ENCODE data around the gene TBL1XR1.
A peak's percentile ranks its signal among the peaks of the same experiment; 100 is the strongest.
"Not testable (repeated sequence)": the region's sequence is repeated elsewhere in the genome, so short reads cannot be mapped to it uniquely, and the experiment has no call there.

TBL1XR1 gene

DNA sequence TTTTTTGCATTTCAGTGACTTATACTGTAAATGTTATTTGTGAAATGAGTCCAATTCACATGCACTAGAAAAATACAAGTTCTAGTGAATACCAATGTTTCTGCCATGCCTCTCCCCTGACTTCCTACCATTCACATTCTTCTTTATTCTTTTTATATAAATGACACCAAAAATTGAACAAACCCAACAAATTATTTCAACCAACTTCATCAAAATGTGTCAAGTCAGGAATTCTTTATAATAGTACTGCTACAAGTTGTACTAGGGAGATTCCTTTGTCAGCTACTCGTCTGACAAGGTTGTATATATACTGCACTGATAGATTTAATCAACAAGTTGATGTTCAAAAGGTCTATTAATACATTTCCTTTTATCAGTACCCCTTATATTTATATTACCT, 3.0 kb downstream of the TBL1XR1 start:
- Histone ChIP-seq H3K9me3 (ENCODE audit: control insufficient read depth in 2 of 2, low read length in 2 of 2) (no peaks in the 10 kb centered on the region), H3K9ac (ENCODE audit: low read length in 2 of 2) (no peak overlapping the region), H3K27ac (ENCODE audit: low read length) (no peak overlapping the region), H3K27me3 (ENCODE audit: control insufficient read depth in 1 of 2, insufficient read depth in 2 of 2, low read length in 2 of 2) (no peaks in the 10 kb centered on the region), H3K4me1 (ENCODE audit: control insufficient read depth, insufficient read depth, low read length) (peaks cover 13% of the 10 kb centered on the region), H3K36me3 (ENCODE audit: control insufficient read depth in 2 of 2, insufficient read depth in 2 of 2, low read length in 2 of 2) (no peaks in the 10 kb centered on the region), H3K4me3 (ENCODE audit: low read length in 2 of 2) (no peak overlapping the region)

DNA sequence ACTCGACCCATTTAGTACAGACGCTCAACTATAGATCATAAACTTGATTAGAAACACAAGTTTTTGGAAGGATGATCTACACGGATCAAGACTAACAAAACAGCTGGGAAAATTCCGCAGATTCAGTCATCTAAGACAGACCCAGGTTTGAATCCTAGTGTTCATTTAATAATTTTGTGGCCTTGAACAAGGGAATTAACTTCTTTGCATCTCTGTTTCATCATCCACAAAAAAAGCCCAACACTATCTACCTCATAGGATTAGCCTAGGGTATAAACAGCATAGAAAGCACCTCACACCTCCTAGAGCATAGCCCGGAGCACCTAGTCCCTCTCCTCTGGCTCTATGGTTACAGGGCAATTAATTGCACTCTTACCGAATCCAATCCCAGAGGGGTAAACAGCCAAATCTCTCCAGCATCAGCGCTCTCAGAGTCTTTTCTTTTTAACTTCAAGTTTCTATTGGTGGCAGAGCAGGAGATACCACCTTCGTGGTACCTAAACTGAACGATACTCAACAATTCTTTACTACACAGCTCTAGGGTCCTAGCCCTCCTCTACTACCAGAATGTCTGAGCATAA, 3.5 kb downstream of the TBL1XR1 start:
- Histone ChIP-seq H3K27me3 (ENCODE audit: control insufficient read depth in 1 of 2, insufficient read depth in 2 of 2, low read length in 2 of 2) (no peaks in the 10 kb centered on the region), H3K36me3 (ENCODE audit: control insufficient read depth in 2 of 2, insufficient read depth in 2 of 2, low read length in 2 of 2) (no peaks in the 10 kb centered on the region), H3K9me3 (ENCODE audit: control insufficient read depth in 2 of 2, low read length in 2 of 2) (no peaks in the 10 kb centered on the region), H3K27ac (ENCODE audit: low read length) (peak overlapping the region; percentile 24), H3K4me3 (ENCODE audit: low read length in 2 of 2) (no peak overlapping the region), H3K9ac (ENCODE audit: low read length in 2 of 2) (no peak overlapping the region), H3K4me1 (ENCODE audit: control insufficient read depth, insufficient read depth, low read length) (peaks cover 9% of the 10 kb centered on the region)

DNA sequence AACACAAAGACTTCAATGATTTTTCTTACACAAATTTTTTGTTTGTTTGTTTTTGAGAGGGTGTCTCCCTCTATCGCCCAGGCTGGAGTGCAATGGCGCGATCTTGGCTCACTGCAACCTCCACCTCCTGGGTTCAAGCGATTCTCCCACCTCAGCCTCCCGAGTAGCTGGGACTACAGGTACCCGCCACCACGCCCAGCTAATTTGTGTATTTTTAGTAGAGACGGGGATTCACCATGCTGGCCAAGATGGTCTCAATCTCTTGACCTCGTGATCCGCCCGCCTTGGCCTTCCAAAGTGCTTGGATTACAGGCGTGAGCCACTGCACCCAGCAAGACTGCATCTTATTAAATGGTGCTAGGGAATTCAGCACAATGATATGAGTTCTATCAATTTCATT, 4.0 kb downstream of the TBL1XR1 start:
- not testable (repeated sequence) for H3K4me1 ChIP-seq (ENCODE audit: control insufficient read depth, insufficient read depth, low read length); H3K9me3 ChIP-seq (ENCODE audit: control insufficient read depth in 2 of 2, low read length in 2 of 2); H3K27ac ChIP-seq (ENCODE audit: low read length); H3K27me3 ChIP-seq (ENCODE audit: control insufficient read depth in 1 of 2, insufficient read depth in 2 of 2, low read length in 2 of 2); H3K9ac ChIP-seq (ENCODE audit: low read length in 2 of 2); H3K36me3 ChIP-seq (ENCODE audit: control insufficient read depth in 2 of 2, insufficient read depth in 2 of 2, low read length in 2 of 2); H3K4me3 ChIP-seq (ENCODE audit: low read length in 2 of 2)

- Histone ChIP-seq H3K27me3 (ENCODE audit: control insufficient read depth in 1 of 2, insufficient read depth in 2 of 2, low read length in 2 of 2) (no peaks in the 10 kb centered on the region), H3K27ac (ENCODE audit: low read length) (peak overlapping the region; percentile 61), H3K9ac (ENCODE audit: low read length in 2 of 2) (no peak overlapping the region), H3K9me3 (ENCODE audit: control insufficient read depth in 2 of 2, low read length in 2 of 2) (no peaks in the 10 kb centered on the region), H3K4me1 (ENCODE audit: control insufficient read depth, insufficient read depth, low read length) (peaks cover 3% of the 10 kb centered on the region), H3K36me3 (ENCODE audit: control insufficient read depth in 2 of 2, insufficient read depth in 2 of 2, low read length in 2 of 2) (no peaks in the 10 kb centered on the region), H3K4me3 (ENCODE audit: low read length in 2 of 2) (no peak overlapping the region)
These were observed 6.3 kb downstream of the TBL1XR1 start for GRCh38 chr3:177190756-177191681.

DNA sequence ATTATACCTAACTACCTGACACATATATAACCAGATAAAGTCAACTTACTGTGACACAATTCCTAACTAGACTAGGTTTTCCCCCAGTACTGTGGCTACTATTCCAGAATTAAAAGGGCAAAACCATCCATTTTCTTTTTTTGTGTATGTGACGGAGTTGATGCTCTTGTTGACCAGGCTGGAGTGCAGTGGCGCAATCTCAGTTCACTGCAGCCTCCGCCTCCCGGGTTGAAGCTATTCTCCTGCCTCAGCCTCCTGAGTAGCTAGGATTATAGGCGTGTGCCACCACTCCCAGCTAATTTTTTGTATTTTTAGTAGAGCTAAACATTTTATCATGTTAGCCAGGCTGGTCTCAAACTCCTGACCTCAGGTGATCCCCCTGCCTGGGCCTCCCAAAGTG, 7.1 kb downstream of the TBL1XR1 start:
- peak overlapping the region; percentile 61 for H3K27ac ChIP-seq (ENCODE audit: low read length)
- not testable (repeated sequence) for H3K27me3 ChIP-seq (ENCODE audit: control insufficient read depth in 1 of 2, insufficient read depth in 2 of 2, low read length in 2 of 2); H3K9me3 ChIP-seq (ENCODE audit: control insufficient read depth in 2 of 2, low read length in 2 of 2); H3K9ac ChIP-seq (ENCODE audit: low read length in 2 of 2); H3K4me1 ChIP-seq (ENCODE audit: control insufficient read depth, insufficient read depth, low read length); H3K36me3 ChIP-seq (ENCODE audit: control insufficient read depth in 2 of 2, insufficient read depth in 2 of 2, low read length in 2 of 2); H3K4me3 ChIP-seq (ENCODE audit: low read length in 2 of 2)

DNA sequence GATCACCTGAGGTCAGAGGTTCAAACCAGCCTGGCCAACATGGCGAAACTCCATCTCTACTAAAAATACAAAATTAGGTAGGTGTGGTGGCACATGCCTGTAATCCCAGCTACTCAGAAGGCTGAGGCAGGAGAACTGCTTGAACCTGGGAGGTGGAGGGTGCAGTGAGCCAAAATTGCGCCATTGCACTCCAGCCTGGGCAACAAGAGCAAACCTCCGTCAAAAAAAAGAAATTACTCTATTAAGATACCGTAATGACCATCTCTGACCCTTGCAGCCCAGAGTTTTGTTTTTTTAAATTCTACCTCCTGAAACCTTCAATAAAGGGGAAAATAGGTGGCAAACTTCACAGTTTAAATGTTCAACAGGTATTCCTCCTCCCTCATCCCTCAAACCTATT, 9.0 kb downstream of the TBL1XR1 start:
- H3K4me3 ChIP-seq (ENCODE audit: low read length in 2 of 2); H3K36me3 ChIP-seq (ENCODE audit: control insufficient read depth in 2 of 2, insufficient read depth in 2 of 2, low read length in 2 of 2); H3K27me3 ChIP-seq (ENCODE audit: control insufficient read depth in 1 of 2, insufficient read depth in 2 of 2, low read length in 2 of 2); H3K9ac ChIP-seq (ENCODE audit: low read length in 2 of 2); H3K9me3 ChIP-seq (ENCODE audit: control insufficient read depth in 2 of 2, low read length in 2 of 2); H3K4me1 ChIP-seq (ENCODE audit: control insufficient read depth, insufficient read depth, low read length): not testable (repeated sequence)
- peak overlapping the region; percentile 3 for H3K27ac ChIP-seq (ENCODE audit: low read length)

DNA sequence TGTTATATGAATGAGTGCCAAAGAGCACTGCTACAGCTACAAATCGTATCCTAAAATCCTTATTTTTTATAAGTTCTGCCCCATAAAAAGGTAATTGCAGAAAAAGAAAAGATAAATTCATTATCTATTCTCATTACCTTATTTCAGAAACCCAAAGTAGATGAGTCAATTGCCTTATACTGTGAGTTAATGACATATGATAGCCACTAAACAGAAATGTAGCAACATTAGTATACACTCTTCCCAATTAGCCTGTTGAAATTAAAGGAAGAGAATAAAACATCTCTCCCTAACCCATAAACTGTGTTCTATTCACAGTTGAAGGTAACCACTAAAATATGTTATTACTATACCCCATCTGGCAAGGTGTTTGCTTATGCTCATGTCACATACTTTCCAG, 11.0 kb downstream of the TBL1XR1 start:
- H3K27me3 ChIP-seq (ENCODE audit: control insufficient read depth in 1 of 2, insufficient read depth in 2 of 2, low read length in 2 of 2): no peaks in the 10 kb centered on the region
- H3K4me3 ChIP-seq (ENCODE audit: low read length in 2 of 2): no peak overlapping the region
- peaks cover 9% of the 10 kb centered on the region for H3K4me1 ChIP-seq (ENCODE audit: control insufficient read depth, insufficient read depth, low read length)
- H3K36me3 ChIP-seq (ENCODE audit: control insufficient read depth in 2 of 2, insufficient read depth in 2 of 2, low read length in 2 of 2): no peaks in the 10 kb centered on the region
- H3K27ac ChIP-seq (ENCODE audit: low read length): no peak overlapping the region
- no peak overlapping the region for H3K9ac ChIP-seq (ENCODE audit: low read length in 2 of 2)
- H3K9me3 ChIP-seq (ENCODE audit: control insufficient read depth in 2 of 2, low read length in 2 of 2): no peaks in the 10 kb centered on the region

DNA sequence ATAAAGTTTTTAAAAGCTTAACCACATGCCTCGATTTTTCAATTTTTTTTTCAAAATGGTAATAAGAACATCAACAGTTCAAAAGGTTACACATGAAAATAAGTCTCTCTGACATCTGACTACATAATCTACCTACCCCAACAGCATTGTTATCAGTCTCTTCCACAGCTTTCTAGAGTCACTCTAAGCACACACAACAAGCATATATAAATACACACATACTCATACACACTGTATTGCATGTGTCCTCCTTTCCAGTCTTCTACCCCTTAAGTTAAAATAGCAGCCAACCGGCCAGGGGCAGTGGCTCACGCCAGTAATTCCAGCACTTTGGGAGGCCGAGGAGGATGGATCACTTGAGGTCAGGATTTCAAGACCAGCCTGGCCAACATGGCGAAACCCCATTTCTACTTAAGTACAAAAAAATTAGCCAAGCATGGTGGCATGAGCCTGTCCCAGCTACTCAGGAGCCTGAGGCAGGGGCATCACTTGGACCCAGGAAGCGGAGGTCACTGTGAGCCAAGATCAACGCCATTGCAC, 12.2 kb downstream of the TBL1XR1 start:
- H3K4me1 ChIP-seq (ENCODE audit: control insufficient read depth, insufficient read depth, low read length): peaks cover 9% of the 10 kb centered on the region
- H3K9me3 ChIP-seq (ENCODE audit: control insufficient read depth in 2 of 2, low read length in 2 of 2): no peaks in the 10 kb centered on the region
- H3K27me3 ChIP-seq (ENCODE audit: control insufficient read depth in 1 of 2, insufficient read depth in 2 of 2, low read length in 2 of 2): no peaks in the 10 kb centered on the region
- H3K4me3 ChIP-seq (ENCODE audit: low read length in 2 of 2): no peak overlapping the region
- no peak overlapping the region for H3K9ac ChIP-seq (ENCODE audit: low read length in 2 of 2)
- no peaks in the 10 kb centered on the region for H3K36me3 ChIP-seq (ENCODE audit: control insufficient read depth in 2 of 2, insufficient read depth in 2 of 2, low read length in 2 of 2)
- no peak overlapping the region for H3K27ac ChIP-seq (ENCODE audit: low read length)

GRCh38 chr3:177184602-177185001, 12.7 kb downstream of the TBL1XR1 start:
- H3K36me3 ChIP-seq (ENCODE audit: control insufficient read depth in 2 of 2, insufficient read depth in 2 of 2, low read length in 2 of 2); H3K4me1 ChIP-seq (ENCODE audit: control insufficient read depth, insufficient read depth, low read length); H3K27me3 ChIP-seq (ENCODE audit: control insufficient read depth in 1 of 2, insufficient read depth in 2 of 2, low read length in 2 of 2); H3K27ac ChIP-seq (ENCODE audit: low read length); H3K9ac ChIP-seq (ENCODE audit: low read length in 2 of 2); H3K9me3 ChIP-seq (ENCODE audit: control insufficient read depth in 2 of 2, low read length in 2 of 2); H3K4me3 ChIP-seq (ENCODE audit: low read length in 2 of 2): not testable (repeated sequence)

- no peaks in the 10 kb centered on the region for H3K36me3 ChIP-seq (ENCODE audit: control insufficient read depth in 2 of 2, insufficient read depth in 2 of 2, low read length in 2 of 2)
- no peak overlapping the region for H3K4me3 ChIP-seq (ENCODE audit: low read length in 2 of 2)
- H3K27me3 ChIP-seq (ENCODE audit: control insufficient read depth in 1 of 2, insufficient read depth in 2 of 2, low read length in 2 of 2): no peaks in the 10 kb centered on the region
- H3K4me1 ChIP-seq (ENCODE audit: control insufficient read depth, insufficient read depth, low read length): peaks cover 9% of the 10 kb centered on the region
- H3K9ac ChIP-seq (ENCODE audit: low read length in 2 of 2): no peak overlapping the region
- no peak overlapping the region for H3K27ac ChIP-seq (ENCODE audit: low read length)
- H3K9me3 ChIP-seq (ENCODE audit: control insufficient read depth in 2 of 2, low read length in 2 of 2): no peaks in the 10 kb centered on the region
These were observed 14.9 kb downstream of the TBL1XR1 start for GRCh38 chr3:177182352-177182751.

DNA sequence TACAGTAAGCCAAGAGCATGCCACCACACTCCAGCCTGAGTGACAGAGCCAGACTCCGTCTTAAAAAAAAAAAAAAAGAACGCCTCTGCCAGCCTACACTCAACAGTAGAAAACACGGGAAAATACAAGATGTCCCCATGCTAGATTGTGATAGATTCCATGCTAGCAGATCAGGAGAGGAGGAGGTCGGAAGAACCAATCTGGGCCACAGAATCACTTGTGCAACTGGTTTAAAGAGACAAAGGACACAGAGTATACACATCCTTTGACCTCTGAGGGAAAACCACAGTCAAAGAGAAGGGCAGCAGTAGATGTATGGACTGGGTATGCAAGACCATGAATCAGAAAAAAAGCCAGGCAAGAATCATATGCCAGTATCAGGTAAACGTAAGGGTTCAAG, 15.9 kb downstream of the TBL1XR1 start:
- Histone ChIP-seq H3K4me3 (ENCODE audit: low read length in 2 of 2) (no peak overlapping the region), H3K27ac (ENCODE audit: low read length) (no peak overlapping the region), H3K27me3 (ENCODE audit: control insufficient read depth in 1 of 2, insufficient read depth in 2 of 2, low read length in 2 of 2) (no peaks in the 10 kb centered on the region), H3K36me3 (ENCODE audit: control insufficient read depth in 2 of 2, insufficient read depth in 2 of 2, low read length in 2 of 2) (no peaks in the 10 kb centered on the region), H3K9ac (ENCODE audit: low read length in 2 of 2) (no peak overlapping the region), H3K4me1 (ENCODE audit: control insufficient read depth, insufficient read depth, low read length) (peaks cover 9% of the 10 kb centered on the region), H3K9me3 (ENCODE audit: control insufficient read depth in 2 of 2, low read length in 2 of 2) (no peaks in the 10 kb centered on the region)
